ENCODE data around the gene EPHB3. TPM values are rescaled to one million over a fixed set of nuclear protein-coding genes. Genes with fewer than 3 reads are reported as not detected.

The EPHB3 gene
- total and polyA plus RNA-seq, 2 donors (not counting 3 experiments of a cell fraction or from before 2014, with no cell fraction given): 0.01 TPM; not detected in 1

GRCh38 chr3:184560531-184560930 lies 1.1 kb upstream of the EPHB3 start:
- ChIA-PET POLR2A (no interaction called here), CTCF (interaction anchor here (0.6 to 2.0 kb wide), 41 partner anchors 9 to 748 kb away, joined by 3 to 16 read pairs (median 6); partner anchors contain the start of gene MAGEF1)
- no peak for FAIRE-seq
- Histone ChIP-seq H3K9me3 (replicated peaks; ENCODE audit: control insufficient read depth, insufficient read depth, low read length) (no peaks in the 10 kb centered on the region), H3K4me2 (ENCODE audit: insufficient read depth, low read length) (no peak overlapping the region), H4K20me1 (replicated peaks; ENCODE audit: control insufficient read depth, extremely low read depth, insufficient read depth, low read length) (no peaks in the 10 kb centered on the region), H3K27ac (ENCODE audit: insufficient read depth, low read depth, low read length) (no peak overlapping the region), H3K4me1 (ENCODE audit: control insufficient read depth, extremely low read depth, insufficient read depth, low read length) (peaks cover 4% of the 10 kb centered on the region), H3K4me3 (replicated peaks in 1 of 3; ENCODE audit: insufficient read depth in 1 of 3, low read depth in 1 of 3, low read length in 3 of 3) (no peak overlapping the region), H3K27me3 (ENCODE audit: control insufficient read depth in 2 of 2, insufficient read depth in 2 of 2, low read length in 2 of 2) (peaks cover 44 to 57% of the 10 kb centered on the region in 2 experiments), H3K36me3 (ENCODE audit: control insufficient read depth in 2 of 2, extremely low read depth in 1 of 2, insufficient read depth in 2 of 2, low read length in 2 of 2) (no peaks in the 10 kb centered on the region), H3K79me2 (ENCODE audit: control insufficient read depth, insufficient read depth, low read length) (no peaks in the 10 kb centered on the region), H2AFZ (ENCODE audit: low read depth, low read length) (no peak overlapping the region), H3K9ac (replicated peaks; ENCODE audit: extremely low read depth, insufficient read depth, low read length) (no peak overlapping the region), H3K9me1 (replicated peaks; ENCODE audit: control insufficient read depth, extremely low read depth, insufficient read depth, low read length) (no peaks in the 10 kb centered on the region)
- no TSS peak for BruUV-seq (replicated peaks)
- intact Hi-C loops (cut with micrococcal nuclease): no loop called here
- DNase-seq (ENCODE audit: low read depth, low spot score): no peak
- dilution Hi-C loops (cut with MboI; ENCODE audit: extremely low pct_ligation_motif_present, low sequenced_read_pairs): no loop called here
- no peak for TF ChIP-seq MYC (IDR thresholded peaks at IDR 0.05; ENCODE audit: low read depth, low read length)
- TF ChIP-seq EZH2 (IDR thresholded peaks at IDR 0.05; ENCODE audit: borderline replicate concordance, low read depth, low read length, severe bottlenecking): no peak
- no peak for TF ChIP-seq FOS (IDR thresholded peaks at IDR 0.05; ENCODE audit: borderline replicate concordance, insufficient read depth, low read length)
- TF ChIP-seq CTCF (IDR thresholded peaks at IDR 0.05; ENCODE audit: extremely low read depth in 1 of 2, insufficient read depth in 1 of 2, low read depth in 1 of 2, low read length in 2 of 2): no peak
- no peak for TF ChIP-seq JUN (IDR thresholded peaks at IDR 0.05; ENCODE audit: borderline replicate concordance, insufficient read depth, insufficient read length, low read depth)
- TF ChIP-seq GATA2 (IDR thresholded peaks at IDR 0.05; ENCODE audit: insufficient read depth, insufficient read length, low read depth, low read length): no peak
- TF ChIP-seq POLR2A (IDR thresholded peaks at IDR 0.05; ENCODE audit: low read depth, low read length): no peak
- no peak for TF ChIP-seq POLR2AphosphoS5 (IDR thresholded peaks at IDR 0.05; ENCODE audit: insufficient read depth, low read depth, low read length)

All from endothelial cell of umbilical vein (primary cell).